Retina (tissue), 1 donor: ENCODE results near the gene TGFBR2.
"Not testable (repeated sequence)": the region's sequence is repeated elsewhere in the genome, so short reads cannot be mapped to it uniquely, and the experiment has no call there.

Experiments
- DNase-seq: peaks from one replicate; pipeline ENCODE4 v3.0.0-alpha.2; 2016

Gene TGFBR2

DNA sequence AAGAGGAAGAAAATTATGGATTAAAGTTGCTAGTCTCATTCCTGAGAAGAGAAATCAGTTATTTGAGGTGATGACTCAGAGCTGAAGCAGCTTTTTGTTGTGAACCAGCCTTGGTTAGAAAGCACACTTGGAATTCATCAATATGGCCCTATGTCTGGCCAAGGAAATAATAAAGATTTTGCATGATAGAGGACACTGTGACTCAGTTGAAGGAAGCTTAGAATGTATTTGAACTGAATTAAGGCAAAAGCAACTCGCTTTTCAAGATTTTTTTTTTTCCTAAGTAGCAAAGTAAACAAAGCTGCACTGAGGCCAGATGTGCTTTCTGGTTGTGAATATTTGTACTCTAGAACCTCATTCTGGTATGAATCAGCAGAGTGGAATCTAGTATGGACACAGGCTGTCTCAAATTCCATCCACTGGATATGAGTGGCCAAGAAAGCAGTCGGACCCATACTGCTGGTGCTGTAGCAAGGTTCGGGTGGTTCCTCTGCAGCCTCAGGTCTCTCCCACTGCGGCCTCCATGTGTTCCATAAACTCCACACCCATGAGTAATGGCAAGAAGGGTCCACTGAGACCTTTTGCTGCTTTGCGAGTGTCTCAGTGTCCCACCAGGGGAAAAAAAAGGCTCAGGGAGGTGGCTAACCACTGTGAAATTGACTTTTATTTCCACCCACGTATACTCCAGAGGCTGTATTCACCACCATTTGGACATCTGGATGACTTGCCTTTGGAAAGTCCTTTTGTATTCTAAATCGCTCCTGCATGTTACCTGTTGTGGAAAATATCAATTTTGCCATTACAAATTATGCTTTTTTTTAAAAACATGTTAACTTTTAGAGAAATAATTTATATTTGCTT lies 53.1 kb downstream of the TGFBR2 start:
- DNase-seq = no peak

- DNase-seq = no peak
These were observed 53.7 kb downstream of the TGFBR2 start for GRCh38 chr3:30660136-30660535.

DNA sequence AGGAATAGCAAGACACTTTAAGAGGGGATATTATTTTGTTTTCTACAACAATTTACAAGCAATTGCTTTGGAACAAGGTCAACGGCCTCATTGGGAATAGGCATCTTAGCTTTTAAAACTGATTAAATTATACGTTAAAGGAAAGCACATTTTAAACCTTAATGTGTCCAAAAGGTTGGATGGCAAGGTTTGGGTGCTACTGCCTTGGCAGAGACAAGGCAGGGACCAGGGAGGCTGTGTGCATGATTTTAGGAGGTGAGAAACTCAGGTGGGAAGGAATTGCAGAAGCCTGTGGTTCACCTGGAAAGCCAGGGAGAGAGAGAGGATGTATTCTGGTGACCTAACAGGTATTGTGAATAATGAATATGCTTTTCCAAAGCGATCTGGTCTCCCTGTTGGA lies 54.3 kb downstream of the TGFBR2 start:
- DNase-seq = no peak

GRCh38 chr3:30661098-30661873 lies 54.9 kb downstream of the TGFBR2 start:
- DNase-seq = no peak

- no peak for DNase-seq
These were observed 56.4 kb downstream of the TGFBR2 start for GRCh38 chr3:30662836-30663235.

- DNase-seq = no peak
These were observed 57.3 kb downstream of the TGFBR2 start for GRCh38 chr3:30663533-30664241.

- DNase-seq = no peak
These were observed 58.1 kb downstream of the TGFBR2 start for GRCh38 chr3:30664459-30664858.

- no peak for DNase-seq
These were observed 58.5 kb downstream of the TGFBR2 start for GRCh38 chr3:30664884-30665283.

GRCh38 chr3:30665539-30665938 lies 59.1 kb downstream of the TGFBR2 start:
- no peak for DNase-seq

DNA sequence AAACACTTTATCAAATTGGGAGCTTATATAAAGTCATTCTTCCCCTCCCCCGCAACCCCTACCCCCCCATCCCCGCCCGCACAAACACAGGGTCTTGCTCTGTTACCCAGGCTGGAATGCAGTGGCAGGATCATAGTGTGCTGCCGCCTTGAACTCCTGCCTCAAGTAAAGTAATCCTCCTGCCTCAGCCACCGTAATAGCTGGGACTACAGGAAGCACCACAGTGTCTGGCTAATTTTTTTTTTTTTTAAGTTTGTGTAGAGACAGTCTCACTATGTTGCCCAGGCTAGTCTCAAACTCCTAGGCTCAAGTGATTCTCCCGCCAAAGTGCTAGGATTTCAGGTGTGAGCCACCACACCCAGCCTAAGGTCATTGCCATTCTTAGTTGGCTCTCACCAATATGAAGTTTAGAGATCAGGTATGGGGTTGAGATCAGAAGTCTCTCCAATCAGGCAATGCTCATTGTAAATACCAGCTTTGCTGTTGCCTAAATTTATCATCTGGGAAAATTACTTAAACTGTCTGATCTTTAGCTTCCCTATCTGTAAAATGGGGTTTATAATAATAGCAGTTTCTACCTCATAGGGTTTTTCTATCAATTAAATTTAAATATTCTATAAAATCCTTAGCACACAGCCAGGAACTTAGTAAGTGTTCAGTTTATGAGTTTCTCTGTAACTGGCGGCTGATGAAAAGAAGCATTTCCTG lies 60.3 kb downstream of the TGFBR2 start:
- DNase-seq = no peak

DNA sequence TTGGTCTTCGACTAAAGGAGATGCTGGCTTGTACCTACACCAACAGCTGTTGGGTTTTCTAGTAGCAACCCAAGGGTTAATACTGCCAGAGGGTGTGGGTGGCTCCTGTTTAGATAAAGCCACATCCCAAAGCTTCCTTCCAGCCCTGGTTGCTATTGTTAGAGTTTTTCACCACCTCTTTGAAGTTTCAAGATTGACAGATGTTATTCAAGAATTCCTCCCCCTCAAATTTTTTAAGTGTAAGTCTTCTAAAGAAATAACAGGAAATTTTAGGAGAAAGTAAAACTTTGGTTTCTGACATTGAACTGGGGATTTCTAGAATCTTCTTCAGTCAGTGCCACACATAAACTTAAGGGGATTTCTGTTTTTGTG lies 60.9 kb downstream of the TGFBR2 start:
- DNase-seq = no peak

GRCh38 chr3:30668051-30668609 lies 61.7 kb downstream of the TGFBR2 start:
- DNase-seq = no peak

- not testable (repeated sequence) for DNase-seq
These were observed 63.0 kb downstream of the TGFBR2 start for GRCh38 chr3:30669360-30669934.

- DNase-seq = no peak
These were observed 63.9 kb downstream of the TGFBR2 start for GRCh38 chr3:30670292-30670691.

DNA sequence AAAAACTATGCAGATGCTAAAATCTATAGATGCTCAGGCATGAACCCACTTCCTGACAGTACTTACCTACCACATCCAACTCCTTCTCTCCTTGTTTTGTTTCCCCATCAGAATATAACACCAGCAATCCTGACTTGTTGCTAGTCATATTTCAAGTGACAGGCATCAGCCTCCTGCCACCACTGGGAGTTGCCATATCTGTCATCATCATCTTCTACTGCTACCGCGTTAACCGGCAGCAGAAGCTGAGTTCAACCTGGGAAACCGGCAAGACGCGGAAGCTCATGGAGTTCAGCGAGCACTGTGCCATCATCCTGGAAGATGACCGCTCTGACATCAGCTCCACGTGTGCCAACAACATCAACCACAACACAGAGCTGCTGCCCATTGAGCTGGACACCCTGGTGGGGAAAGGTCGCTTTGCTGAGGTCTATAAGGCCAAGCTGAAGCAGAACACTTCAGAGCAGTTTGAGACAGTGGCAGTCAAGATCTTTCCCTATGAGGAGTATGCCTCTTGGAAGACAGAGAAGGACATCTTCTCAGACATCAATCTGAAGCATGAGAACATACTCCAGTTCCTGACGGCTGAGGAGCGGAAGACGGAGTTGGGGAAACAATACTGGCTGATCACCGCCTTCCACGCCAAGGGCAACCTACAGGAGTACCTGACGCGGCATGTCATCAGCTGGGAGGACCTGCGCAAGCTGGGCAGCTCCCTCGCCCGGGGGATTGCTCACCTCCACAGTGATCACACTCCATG lies 65.3 kb downstream of the TGFBR2 start:
- DNase-seq = no peak

- no peak for DNase-seq
These were observed 65.9 kb downstream of the TGFBR2 start for GRCh38 chr3:30672287-30672735.

GRCh38 chr3:30672959-30673358 lies 66.6 kb downstream of the TGFBR2 start:
- DNase-seq = no peak

DNA sequence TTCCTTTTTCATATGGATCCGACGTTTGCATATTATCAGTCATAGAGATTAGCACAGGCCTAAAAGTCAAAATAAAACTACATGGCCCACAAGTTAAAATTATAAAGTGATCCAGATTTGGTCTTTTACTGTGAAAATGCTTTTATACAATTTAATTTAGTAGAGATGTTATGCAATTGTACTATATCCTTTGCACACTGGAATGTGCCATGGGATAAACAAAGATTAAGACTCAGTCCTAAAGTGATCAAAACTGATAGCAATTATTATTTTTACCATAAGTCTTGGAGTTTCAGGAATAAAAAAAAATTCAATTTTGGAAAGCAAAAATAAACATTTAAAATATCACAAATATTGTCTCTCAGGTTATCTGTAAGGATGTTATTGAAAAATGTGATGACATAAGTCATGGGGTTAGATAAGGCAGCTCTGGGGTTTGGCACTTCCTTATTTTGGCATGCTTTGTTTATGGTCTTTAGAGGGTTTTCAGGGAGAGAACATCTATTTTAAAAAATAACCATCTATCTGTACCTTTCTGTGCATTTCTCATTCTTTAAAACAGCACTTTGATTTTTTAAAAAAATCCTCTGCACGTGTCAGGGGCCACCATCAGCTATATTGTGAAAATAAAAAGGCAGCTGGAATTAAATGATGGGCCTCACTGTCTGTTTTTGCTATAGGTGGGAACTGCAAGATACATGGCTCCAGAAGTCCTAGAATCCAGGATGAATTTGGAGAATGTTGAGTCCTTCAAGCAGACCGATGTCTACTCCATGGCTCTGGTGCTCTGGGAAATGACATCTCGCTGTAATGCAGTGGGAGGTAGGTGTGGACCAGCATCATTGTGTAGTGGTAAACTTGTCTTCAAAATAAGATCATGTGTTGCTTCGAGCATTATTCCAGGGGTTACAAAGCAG lies 67.3 kb downstream of the TGFBR2 start:
- no peak for DNase-seq

- DNase-seq = no peak
These were observed 68.6 kb downstream of the TGFBR2 start for GRCh38 chr3:30675006-30675405.

GRCh38 chr3:30675774-30676173 lies 69.4 kb downstream of the TGFBR2 start:
- DNase-seq = no peak
